Activated naive CD4-positive, alpha-beta T cell treated with anti-CD3 and anti-CD28 coated beads for 36 hours (primary cell): ENCODE results near the gene LLGL1. TPM values are rescaled to one million over a fixed set of nuclear protein-coding genes. Genes with fewer than 3 reads are reported as not detected.

Source experiments
- total RNA-seq, 2 experiments: library from RNA; stranded (reverse); gene quantifications; one replicate each; pipeline ENCODE4 v1.2.3, GENCODE V29; 2021

Gene LLGL1
- total RNA-seq, 2 experiments from 2014 or later = 14.8 to 15.0 TPM

Other genes with a start within 250 kb of the LLGL1 start
- 10 to 100 TPM; 24.7 to 25.7 TPM for gene ATPAF2, start 186.5 kb upstream of the LLGL1 start, total RNA-seq
- 1 to 10 TPM; 5.2 to 6.0 TPM for gene GID4, start 186.2 kb upstream of the LLGL1 start, total RNA-seq
- 10 to 100 TPM; 38.4 to 38.7 TPM for gene DRG2, start 137.7 kb upstream of the LLGL1 start, total RNA-seq
- gene MYO15A, start 116.9 kb upstream of the LLGL1 start, total RNA-seq = under 1 TPM; 0.31 to 0.40 TPM
- gene ALKBH5, start 41.8 kb upstream of the LLGL1 start, total RNA-seq = 10 to 100 TPM; 83.4 to 86.7 TPM
- 100 to 1,000 TPM; 326 to 328 TPM for gene FLII, start 33.1 kb downstream of the LLGL1 start, total RNA-seq
- gene MIEF2, start 35.0 kb downstream of the LLGL1 start, total RNA-seq = 1 to 10 TPM; 6.0 to 7.1 TPM
- 10 to 100 TPM; 59.0 to 59.5 TPM for gene TOP3A, start 89.4 kb downstream of the LLGL1 start, total RNA-seq
- 1 to 10 TPM; 8.5 to 8.8 TPM for gene SMCR8, start 89.7 kb downstream of the LLGL1 start, total RNA-seq
- gene SHMT1, start 137.9 kb downstream of the LLGL1 start, total RNA-seq = 10 to 100 TPM; 46.7 to 51.0 TPM
- gene EVPLL, start 152.1 kb downstream of the LLGL1 start, total RNA-seq = not detected